ENCODE data around the gene CYTH1. TPM values are rescaled to one million over a fixed set of nuclear protein-coding genes. Genes with fewer than 3 reads are reported as not detected.
"Not testable (repeated sequence)": the region's sequence is repeated elsewhere in the genome, so short reads cannot be mapped to it uniquely, and the experiment has no call there.

CYTH1 gene
- total and polyA plus RNA-seq, 2 donors: 27.1 to 31.0 TPM

- Histone ChIP-seq H3K4me1 (ENCODE audit: insufficient read depth) (no peaks in the 10 kb centered on the region), H3K27ac (ENCODE audit: low read depth) (no peak overlapping the region), H3K4me3 (ENCODE audit: low read depth, low read length) (no peak overlapping the region), H3K36me3 (ENCODE audit: insufficient read depth) (no peaks in the 10 kb centered on the region)
- 92% methylated on average over 24 of the region's 24 CpGs for WGBS
- no peak for DNase-seq (ENCODE audit: extremely low spot score)
Measured at GRCh38 chr17:78679495-78680395, 102.3 kb downstream of the CYTH1 start.

DNA sequence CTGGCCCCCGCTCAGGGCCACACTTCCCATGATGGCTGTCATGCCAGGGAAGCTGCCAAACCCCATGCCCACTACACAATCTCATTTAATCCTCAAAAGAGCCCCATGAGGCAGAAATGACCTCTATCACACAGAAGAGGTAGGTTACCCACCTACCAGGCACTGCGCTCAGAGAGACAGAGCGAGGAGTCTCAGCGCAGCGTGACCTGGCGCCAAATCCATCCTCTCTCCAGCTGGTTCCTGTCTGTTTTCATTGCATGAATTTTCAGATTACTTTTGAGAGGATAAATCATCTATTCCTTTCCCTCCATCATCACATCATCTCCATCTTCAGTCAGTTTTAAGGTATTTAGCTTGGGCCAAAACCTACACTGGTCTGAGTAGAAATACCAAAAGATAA is 103.4 kb downstream of the CYTH1 start:
- Histone ChIP-seq H3K4me1 (ENCODE audit: insufficient read depth) (no peaks in the 10 kb centered on the region), H3K4me3 (ENCODE audit: low read depth, low read length) (no peak overlapping the region), H3K27ac (ENCODE audit: low read depth) (no peak overlapping the region), H3K36me3 (ENCODE audit: insufficient read depth) (no peaks in the 10 kb centered on the region)
- 99% methylated on average over 6 of the region's 6 CpGs for WGBS
- DNase-seq (ENCODE audit: extremely low spot score): no peak

DNA sequence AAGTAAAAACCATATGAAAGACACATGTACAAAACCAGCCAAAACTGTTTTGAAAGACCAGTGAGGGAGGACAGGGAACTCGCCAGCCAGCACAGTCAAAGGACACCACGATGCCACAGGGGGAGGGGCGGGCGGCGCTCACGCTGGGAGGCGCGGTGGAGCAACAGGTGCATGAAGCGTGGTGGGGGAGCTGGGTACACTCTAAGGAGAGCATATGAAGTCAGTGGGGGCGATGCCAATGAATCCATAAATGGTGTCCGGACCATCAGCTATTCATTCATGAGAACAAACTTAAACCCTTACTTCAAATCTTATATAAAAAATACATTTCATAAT is 103.9 kb downstream of the CYTH1 start:
- Histone ChIP-seq H3K4me3 (ENCODE audit: low read depth, low read length) (no peak overlapping the region), H3K4me1 (ENCODE audit: insufficient read depth) (no peaks in the 10 kb centered on the region), H3K36me3 (ENCODE audit: insufficient read depth) (no peaks in the 10 kb centered on the region), H3K27ac (ENCODE audit: low read depth) (no peak overlapping the region)
- DNase-seq (ENCODE audit: extremely low spot score): no peak
- 92% methylated on average over 11 of the region's 11 CpGs for WGBS

GRCh38 chr17:78677303-78678221 is 104.5 kb downstream of the CYTH1 start:
- H3K36me3 ChIP-seq (ENCODE audit: insufficient read depth): no peaks in the 10 kb centered on the region
- no peak for DNase-seq (ENCODE audit: extremely low spot score)
- 92% methylated on average over 25 of the region's 25 CpGs for WGBS
- no peak overlapping the region for H3K4me3 ChIP-seq (ENCODE audit: low read depth, low read length)
- no peak overlapping the region for H3K27ac ChIP-seq (ENCODE audit: low read depth)
- H3K4me1 ChIP-seq (ENCODE audit: insufficient read depth): no peaks in the 10 kb centered on the region

- WGBS: 95% methylated on average over 26 of the region's 26 CpGs
- DNase-seq (ENCODE audit: extremely low spot score): no peak
- Histone ChIP-seq H3K27ac (ENCODE audit: low read depth) (no peak overlapping the region), H3K36me3 (ENCODE audit: insufficient read depth) (no peaks in the 10 kb centered on the region), H3K4me1 (ENCODE audit: insufficient read depth) (no peaks in the 10 kb centered on the region), H3K4me3 (ENCODE audit: low read depth, low read length) (no peak overlapping the region)
Measured at GRCh38 chr17:78676412-78677302, 105.4 kb downstream of the CYTH1 start.

GRCh38 chr17:78675836-78676235 is 106.2 kb downstream of the CYTH1 start:
- Histone ChIP-seq H3K4me1 (ENCODE audit: insufficient read depth) (no peaks in the 10 kb centered on the region), H3K4me3 (ENCODE audit: low read depth, low read length) (no peak overlapping the region), H3K27ac (ENCODE audit: low read depth) (no peak overlapping the region), H3K36me3 (ENCODE audit: insufficient read depth) (no peaks in the 10 kb centered on the region)
- no peak for DNase-seq (ENCODE audit: extremely low spot score)
- 92% methylated on average over 15 of the region's 15 CpGs for WGBS

DNA sequence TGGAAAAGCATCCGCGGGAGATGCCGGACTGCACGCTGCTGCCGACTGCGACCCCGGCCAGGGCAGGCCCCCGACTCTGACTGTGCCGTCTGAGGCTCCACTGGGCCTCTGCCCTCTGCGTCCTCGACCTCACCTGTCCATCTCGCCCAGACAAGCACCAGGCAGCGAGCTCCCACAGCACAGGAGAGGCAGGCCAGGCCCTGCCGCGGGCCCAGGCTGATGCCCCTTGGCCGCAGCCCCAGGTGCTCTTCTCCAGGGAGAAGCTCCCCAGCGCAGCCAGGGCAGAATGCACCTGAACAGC is 106.8 kb downstream of the CYTH1 start:
- H3K27ac ChIP-seq (ENCODE audit: low read depth): no peak overlapping the region
- WGBS: 93% methylated on average over 17 of the region's 17 CpGs
- no peak for DNase-seq (ENCODE audit: extremely low spot score)
- no peaks in the 10 kb centered on the region for H3K36me3 ChIP-seq (ENCODE audit: insufficient read depth)
- H3K4me3 ChIP-seq (ENCODE audit: low read depth, low read length): no peak overlapping the region
- H3K4me1 ChIP-seq (ENCODE audit: insufficient read depth): no peaks in the 10 kb centered on the region

- Histone ChIP-seq H3K4me1 (ENCODE audit: insufficient read depth) (no peaks in the 10 kb centered on the region), H3K4me3 (ENCODE audit: low read depth, low read length) (no peak overlapping the region), H3K36me3 (ENCODE audit: insufficient read depth) (no peaks in the 10 kb centered on the region), H3K27ac (ENCODE audit: low read depth) (no peak overlapping the region)
- no peak for DNase-seq (ENCODE audit: extremely low spot score)
- 85% methylated on average over 28 of the region's 28 CpGs for WGBS
Measured at GRCh38 chr17:78674595-78675315, 107.3 kb downstream of the CYTH1 start.

GRCh38 chr17:78674156-78674555 is 107.9 kb downstream of the CYTH1 start:
- Histone ChIP-seq H3K36me3 (ENCODE audit: insufficient read depth) (no peaks in the 10 kb centered on the region), H3K4me3 (ENCODE audit: low read depth, low read length) (no peak overlapping the region), H3K4me1 (ENCODE audit: insufficient read depth) (no peaks in the 10 kb centered on the region), H3K27ac (ENCODE audit: low read depth) (no peak overlapping the region)
- DNase-seq (ENCODE audit: extremely low spot score): no peak
- WGBS: 81% methylated on average over 5 of the region's 5 CpGs

- DNase-seq (ENCODE audit: extremely low spot score): no peak
- Histone ChIP-seq H3K4me3 (ENCODE audit: low read depth, low read length) (no peak overlapping the region), H3K36me3 (ENCODE audit: insufficient read depth) (no peaks in the 10 kb centered on the region), H3K4me1 (ENCODE audit: insufficient read depth) (no peaks in the 10 kb centered on the region), H3K27ac (ENCODE audit: low read depth) (no peak overlapping the region)
- 92% methylated on average over 7 of the region's 7 CpGs for WGBS
Measured at GRCh38 chr17:78673395-78673794, 108.7 kb downstream of the CYTH1 start.

DNA sequence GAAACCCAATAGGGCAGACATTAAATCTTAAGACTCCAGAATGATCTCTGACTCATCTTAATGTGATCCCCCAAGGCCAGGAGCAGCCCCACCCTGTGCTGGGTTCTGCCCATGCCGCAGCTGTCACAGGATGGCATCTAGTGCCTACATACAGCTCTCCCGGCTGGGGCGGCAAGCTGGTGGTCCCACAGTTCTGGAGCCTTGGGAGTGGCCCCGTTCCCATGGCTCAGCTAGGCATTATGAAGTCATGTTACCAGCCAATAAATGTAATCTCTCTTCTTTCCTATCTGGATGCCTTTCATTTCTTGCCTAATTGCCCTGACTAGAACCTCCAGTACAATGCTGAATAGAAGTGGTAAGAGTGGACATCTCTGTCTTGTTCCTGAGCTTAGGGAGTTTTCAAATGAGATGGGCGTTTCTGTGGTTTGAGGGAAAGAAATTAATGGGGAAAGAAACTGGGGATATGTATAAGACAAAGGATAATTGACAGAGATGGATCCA is 109.2 kb downstream of the CYTH1 start:
- Histone ChIP-seq H3K27ac (ENCODE audit: low read depth) (no peak overlapping the region), H3K4me1 (ENCODE audit: insufficient read depth) (no peaks in the 10 kb centered on the region), H3K36me3 (ENCODE audit: insufficient read depth) (no peaks in the 10 kb centered on the region), H3K4me3 (ENCODE audit: low read depth, low read length) (no peak overlapping the region)
- WGBS: 88% methylated on average over 5 of the region's 5 CpGs
- no peak for DNase-seq (ENCODE audit: extremely low spot score)

GRCh38 chr17:78672005-78672404 is 110.1 kb downstream of the CYTH1 start:
- Histone ChIP-seq H3K27ac (ENCODE audit: low read depth) (no peak overlapping the region), H3K4me3 (ENCODE audit: low read depth, low read length) (no peak overlapping the region), H3K36me3 (ENCODE audit: insufficient read depth) (no peaks in the 10 kb centered on the region), H3K4me1 (ENCODE audit: insufficient read depth) (no peaks in the 10 kb centered on the region)
- DNase-seq (ENCODE audit: extremely low spot score): no peak
- WGBS: 77% methylated on average over 11 of the region's 11 CpGs

GRCh38 chr17:78671726-78672001 is 110.4 kb downstream of the CYTH1 start:
- WGBS: 90% methylated on average over 3 of the region's 3 CpGs
- not testable (repeated sequence) for H3K27ac ChIP-seq (ENCODE audit: low read depth); DNase-seq (ENCODE audit: extremely low spot score); H3K36me3 ChIP-seq (ENCODE audit: insufficient read depth); H3K4me3 ChIP-seq (ENCODE audit: low read depth, low read length); H3K4me1 ChIP-seq (ENCODE audit: insufficient read depth)

All from urinary bladder (tissue), 4 donors.